Mucosa of stomach (tissue), 1 donor: Measurements from ENCODE around the gene UBQLN1.

Experiments
- H3K27me3 ChIP-seq: one replicate; pipeline ENCODE4 v1.7.0; 2013; ENCODE audit warnings: mild to moderate bottlenecking, low read length; ENCODE audit not compliant: control insufficient read depth, insufficient read depth
- H3K36me3 ChIP-seq: one replicate; pipeline ENCODE4 v1.7.0; 2013; ENCODE audit warnings: low read length; ENCODE audit not compliant: control insufficient read depth, insufficient read depth
- H3K4me1 ChIP-seq: one replicate; pipeline ENCODE4 v1.7.0; 2013; ENCODE audit warnings: mild to moderate bottlenecking, low read length; ENCODE audit not compliant: control insufficient read depth, insufficient read depth
- H3K4me3 ChIP-seq: one replicate; pipeline ENCODE4 v1.7.0; 2013; ENCODE audit warnings: low read length
- H3K9ac ChIP-seq: one replicate; pipeline ENCODE4 v1.7.0; 2013; ENCODE audit warnings: mild to moderate bottlenecking, low read length, moderate library complexity
- H3K9me3 ChIP-seq: one replicate; pipeline ENCODE4 v1.7.0; 2013; ENCODE audit warnings: mild to moderate bottlenecking, low read length, moderate library complexity; ENCODE audit not compliant: control insufficient read depth
- donor health status: Pancreatic carcinoma.

Gene UBQLN1

DNA sequence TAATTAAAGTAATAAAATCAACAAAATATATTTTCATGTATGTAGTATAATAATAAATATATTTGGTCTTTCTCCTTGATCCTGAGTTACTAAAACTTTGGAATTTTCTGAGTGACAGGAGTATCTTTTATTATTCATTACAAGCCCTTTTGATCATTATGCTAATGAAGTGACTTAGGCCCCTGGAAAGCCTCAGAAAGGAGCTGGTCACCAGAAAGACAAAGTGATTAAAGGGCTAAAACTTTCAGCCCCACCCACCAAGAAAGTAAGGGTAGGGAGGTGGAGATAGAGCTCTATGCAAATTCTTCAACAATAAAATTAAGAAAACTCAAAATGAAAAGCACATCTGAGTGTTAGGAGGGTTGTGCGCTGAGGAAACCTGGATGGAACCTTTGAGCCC, 27.5 kb downstream of the UBQLN1 start:
- peaks cover 3% of the 10 kb centered on the region for H3K4me1 ChIP-seq
- H3K36me3 ChIP-seq = no peaks in the 10 kb centered on the region
- no peaks in the 10 kb centered on the region for H3K9me3 ChIP-seq
- no peak overlapping the region for H3K9ac ChIP-seq
- H3K27me3 ChIP-seq = no peaks in the 10 kb centered on the region
- H3K4me3 ChIP-seq = no peak overlapping the region

GRCh38 chr9:83677596-83677995, 30.2 kb downstream of the UBQLN1 start:
- H3K9me3 ChIP-seq = no peaks in the 10 kb centered on the region
- H3K4me1 ChIP-seq = no peaks in the 10 kb centered on the region
- H3K36me3 ChIP-seq = no peaks in the 10 kb centered on the region
- H3K27me3 ChIP-seq = no peaks in the 10 kb centered on the region
- no peak overlapping the region for H3K4me3 ChIP-seq
- no peak overlapping the region for H3K9ac ChIP-seq

DNA sequence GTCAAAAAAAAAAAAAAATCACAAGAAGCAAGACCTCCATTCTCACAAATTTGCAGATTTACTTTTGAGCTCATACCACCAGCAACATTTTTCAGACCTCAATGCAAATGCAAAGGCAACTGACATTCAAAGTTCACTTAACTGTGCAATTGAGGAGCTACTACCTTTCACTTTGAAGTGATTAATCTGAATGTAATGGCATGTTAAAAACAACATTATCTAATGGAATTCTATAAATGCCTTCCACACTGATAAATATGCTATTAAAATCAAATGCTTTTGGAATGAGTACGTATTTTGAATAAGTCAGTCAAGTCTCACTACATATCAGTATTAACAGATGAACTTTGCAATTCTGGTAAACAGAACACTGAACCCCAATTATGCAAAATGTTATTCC, 32.3 kb downstream of the UBQLN1 start:
- Histone ChIP-seq H3K4me1 (no peaks in the 10 kb centered on the region), H3K36me3 (no peaks in the 10 kb centered on the region), H3K9me3 (no peaks in the 10 kb centered on the region), H3K9ac (no peak overlapping the region), H3K27me3 (no peaks in the 10 kb centered on the region), H3K4me3 (no peak overlapping the region)

DNA sequence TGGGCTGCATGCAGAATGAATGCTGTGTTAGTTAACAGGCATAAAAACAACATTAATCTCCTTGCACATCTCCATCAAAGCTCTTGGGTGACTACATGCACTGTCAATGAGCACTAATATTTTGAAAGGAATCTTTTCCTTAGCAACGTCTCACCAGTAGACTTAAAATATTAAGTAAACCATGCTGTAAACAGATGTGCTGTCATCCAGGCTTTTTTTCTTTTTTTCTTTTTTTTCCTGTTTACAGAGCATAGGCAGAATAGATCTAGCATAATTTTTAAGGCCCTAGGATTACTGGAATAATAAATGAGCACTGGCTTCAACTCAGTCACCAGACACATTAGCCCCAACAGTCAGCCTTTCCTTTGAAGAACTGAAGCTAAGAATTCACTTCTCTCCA, 36.3 kb downstream of the UBQLN1 start:
- H3K36me3 ChIP-seq = no peaks in the 10 kb centered on the region

DNA sequence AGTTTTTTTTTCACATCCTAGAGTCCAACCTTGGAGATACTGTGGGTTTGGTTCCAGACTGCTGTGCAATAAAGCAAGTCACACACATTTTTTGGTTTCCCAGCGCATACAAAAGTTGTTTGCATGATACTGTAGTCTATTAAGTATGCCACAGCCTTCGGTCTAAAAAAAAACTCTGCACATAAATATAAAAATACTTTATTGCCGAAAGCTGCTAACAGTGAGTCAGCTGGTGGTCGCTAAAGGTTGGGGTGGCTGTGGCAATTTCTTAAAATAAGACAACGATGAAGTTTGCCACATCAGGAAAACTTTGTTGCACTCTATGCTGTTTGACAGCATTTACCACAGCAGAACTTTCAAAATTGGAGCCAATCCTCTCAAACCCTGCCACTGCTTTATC, 37.4 kb downstream of the UBQLN1 start:
- Histone ChIP-seq H3K27me3 (no peaks in the 10 kb centered on the region), H3K4me1 (no peaks in the 10 kb centered on the region), H3K9ac (no peak overlapping the region), H3K4me3 (no peak overlapping the region), H3K36me3 (no peaks in the 10 kb centered on the region), H3K9me3 (no peaks in the 10 kb centered on the region)

More for the DNA sequence above, 36.3 kb downstream of the UBQLN1 start:
- H3K27me3 ChIP-seq = no peaks in the 10 kb centered on the region
- no peak overlapping the region for H3K4me3 ChIP-seq
- H3K4me1 ChIP-seq = no peaks in the 10 kb centered on the region
- no peaks in the 10 kb centered on the region for H3K9me3 ChIP-seq
- H3K9ac ChIP-seq = no peak overlapping the region

- no peaks in the 10 kb centered on the region for H3K4me1 ChIP-seq
- H3K9me3 ChIP-seq = no peaks in the 10 kb centered on the region
- no peaks in the 10 kb centered on the region for H3K27me3 ChIP-seq
- H3K36me3 ChIP-seq = no peaks in the 10 kb centered on the region
- H3K9ac ChIP-seq = no peak overlapping the region
- H3K4me3 ChIP-seq = no peak overlapping the region
These were observed 38.7 kb downstream of the UBQLN1 start for GRCh38 chr9:83669067-83669466.

DNA sequence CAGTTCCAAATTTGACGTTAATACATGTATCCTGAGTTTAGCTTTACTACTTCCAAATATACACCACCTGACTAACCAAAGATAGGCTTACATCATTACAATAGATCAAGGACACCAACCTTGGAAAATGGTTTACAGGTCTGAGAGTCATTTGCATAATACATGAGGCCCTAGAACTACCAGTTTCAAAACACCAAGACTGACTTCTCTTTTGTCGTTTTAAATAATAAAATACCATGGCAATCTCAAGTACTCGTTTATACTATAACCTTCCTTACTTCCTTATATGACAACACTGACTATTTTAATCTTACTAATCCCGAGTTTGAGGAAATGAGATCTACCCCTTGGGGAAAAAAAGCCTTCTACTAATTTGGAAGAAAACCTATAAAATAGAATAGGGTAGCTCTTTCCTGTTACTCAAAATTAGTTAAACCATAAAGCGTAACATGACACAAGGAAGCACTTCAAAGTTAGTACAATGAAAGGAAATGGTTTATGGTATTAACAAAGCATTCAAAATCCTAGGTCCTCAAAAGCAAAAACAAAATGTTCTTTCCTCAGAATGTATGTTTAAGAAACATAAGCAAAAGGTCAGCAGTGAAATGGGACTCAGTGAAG, 42.1 kb downstream of the UBQLN1 start:
- Histone ChIP-seq H3K27me3 (no peaks in the 10 kb centered on the region), H3K4me1 (no peaks in the 10 kb centered on the region), H3K36me3 (peaks cover 4% of the 10 kb centered on the region), H3K4me3 (no peak overlapping the region), H3K9ac (no peak overlapping the region), H3K9me3 (no peaks in the 10 kb centered on the region)

DNA sequence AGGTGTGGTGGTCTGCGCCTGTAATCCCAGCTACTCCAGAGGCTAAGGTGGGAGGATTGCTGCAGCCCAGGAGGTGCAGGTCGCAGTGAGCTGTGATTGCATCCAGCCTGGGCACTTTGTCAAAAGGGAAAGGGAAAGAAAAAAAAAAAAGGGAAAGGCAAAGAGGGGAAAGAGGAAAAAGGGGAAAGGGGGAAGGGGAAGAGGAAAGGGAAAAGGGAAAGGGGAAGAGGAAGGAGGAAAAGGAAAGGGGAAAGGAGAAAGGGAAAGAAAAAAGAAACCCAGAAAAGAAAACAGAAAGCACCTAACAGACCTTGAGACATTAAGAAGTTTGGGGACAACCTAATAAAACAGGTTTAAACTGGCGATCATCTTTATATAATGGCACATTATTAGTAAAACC, 44.8 kb downstream of the UBQLN1 start:
- Histone ChIP-seq H3K27me3 (no peaks in the 10 kb centered on the region), H3K4me1 (no peaks in the 10 kb centered on the region)

GRCh38 chr9:83656952-83657351, 50.8 kb downstream of the UBQLN1 start:
- Histone ChIP-seq H3K9ac (no peak overlapping the region), H3K4me1 (no peaks in the 10 kb centered on the region), H3K36me3 (peaks cover 17% of the 10 kb centered on the region), H3K9me3 (no peaks in the 10 kb centered on the region), H3K27me3 (no peaks in the 10 kb centered on the region), H3K4me3 (no peak overlapping the region)

More for the DNA sequence above, 44.8 kb downstream of the UBQLN1 start:
- Histone ChIP-seq H3K4me3 (no peak overlapping the region), H3K36me3 (peaks cover 9% of the 10 kb centered on the region), H3K9ac (no peak overlapping the region), H3K9me3 (no peaks in the 10 kb centered on the region)

DNA sequence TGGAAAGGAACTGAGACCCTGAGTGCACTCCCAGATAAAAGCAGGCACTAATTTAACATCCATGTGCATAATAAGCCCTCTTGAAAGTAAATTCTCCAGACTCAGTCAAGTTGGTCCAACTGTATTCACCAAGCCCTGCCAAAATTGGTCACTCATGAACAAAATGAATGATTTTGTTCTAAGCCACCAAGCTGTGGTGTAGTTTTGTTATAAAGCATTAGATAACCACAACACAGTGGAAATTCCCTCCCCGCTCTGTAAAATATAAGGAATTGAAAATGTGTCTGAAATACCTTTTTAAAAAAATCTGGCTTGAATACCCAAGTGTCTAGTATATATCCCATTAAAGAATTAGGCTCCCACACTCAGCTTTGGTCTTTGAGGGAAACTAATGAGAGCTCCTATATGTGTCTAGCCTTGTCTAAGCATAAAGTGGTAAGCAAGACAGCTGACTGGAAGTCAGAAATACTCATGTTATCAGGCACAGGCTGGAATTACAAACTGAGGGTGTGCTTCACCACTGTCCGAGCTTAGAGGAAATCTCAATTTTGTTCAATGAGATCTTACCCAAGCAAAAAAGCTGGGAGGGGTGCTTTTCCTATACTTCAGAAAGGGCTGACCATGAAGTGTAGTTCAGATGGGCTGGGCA, 51.6 kb downstream of the UBQLN1 start:
- H3K9ac ChIP-seq = no peak overlapping the region
- H3K4me3 ChIP-seq = no peak overlapping the region
- H3K9me3 ChIP-seq = no peaks in the 10 kb centered on the region
- no peaks in the 10 kb centered on the region for H3K4me1 ChIP-seq
- H3K27me3 ChIP-seq = no peaks in the 10 kb centered on the region
- H3K36me3 ChIP-seq = peaks cover 17% of the 10 kb centered on the region

DNA sequence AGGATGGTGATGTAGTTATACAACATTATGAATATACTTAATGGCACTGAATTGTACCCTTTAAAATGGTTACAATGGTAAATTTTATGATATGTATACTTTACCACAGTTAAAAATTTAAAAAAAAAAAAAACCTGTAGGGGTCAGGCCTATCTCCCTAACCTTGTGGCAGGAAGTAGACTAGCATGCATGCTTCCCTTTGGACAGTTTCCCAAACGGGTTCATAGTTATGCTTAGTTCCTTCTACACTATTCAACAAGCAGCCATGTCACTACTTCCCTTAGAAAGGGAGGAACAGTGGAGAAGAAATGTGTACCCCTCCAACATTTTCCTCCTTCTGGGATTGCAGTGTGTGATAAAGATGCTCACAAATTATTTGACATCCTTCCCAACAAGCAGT, 52.3 kb downstream of the UBQLN1 start:
- peaks cover 17% of the 10 kb centered on the region for H3K36me3 ChIP-seq

DNA sequence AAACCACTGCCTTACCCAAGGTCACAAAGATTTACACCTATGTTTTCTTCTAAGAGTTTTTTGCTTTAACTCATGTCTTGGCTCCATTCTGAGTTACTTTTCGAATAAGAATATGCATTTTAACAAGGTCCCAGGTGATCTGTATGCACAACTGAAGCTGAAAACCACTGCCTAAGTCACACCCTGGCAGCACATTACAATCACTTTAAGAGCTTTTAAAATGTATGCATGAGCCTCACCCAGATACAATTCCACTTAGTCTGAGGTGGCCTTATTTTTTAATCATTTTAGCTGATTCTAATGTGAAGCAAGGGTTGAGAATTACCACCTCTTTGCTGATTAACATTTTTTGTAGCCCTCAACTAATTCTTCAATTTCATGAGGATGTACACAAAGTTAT, 55.3 kb downstream of the UBQLN1 start:
- H3K4me3 ChIP-seq = no peak overlapping the region
- H3K36me3 ChIP-seq = peaks cover 7% of the 10 kb centered on the region

More for the DNA sequence above, 52.3 kb downstream of the UBQLN1 start:
- Histone ChIP-seq H3K27me3 (no peaks in the 10 kb centered on the region), H3K4me1 (no peaks in the 10 kb centered on the region), H3K9me3 (no peaks in the 10 kb centered on the region), H3K4me3 (no peak overlapping the region), H3K9ac (no peak overlapping the region)

More for the DNA sequence above, 55.3 kb downstream of the UBQLN1 start:
- Histone ChIP-seq H3K27me3 (no peaks in the 10 kb centered on the region), H3K9ac (no peak overlapping the region), H3K4me1 (no peaks in the 10 kb centered on the region), H3K9me3 (no peaks in the 10 kb centered on the region)
